OCI-LY7 (cell line): ENCODE measurements around the gene IFT25. TPM values are rescaled to one million over a fixed set of nuclear protein-coding genes. Genes with fewer than 3 reads are reported as not detected.

ENCODE experiments used
- BruUV-seq: library from RNA; stranded (reverse); fragments of 400-500 nt; replicated peaks from 2 replicates; lab custom pipeline; 2021; lab: Mats Ljungman, UMichigan
- CTCF ChIA-PET: fragments of 300-600 bp; sonication (Branson Sonifier 250); formaldehyde crosslinking; loops from one replicate; lab custom pipeline; 2022; ENCODE audit warnings: antibody characterized with exemption; ENCODE audit not compliant: unreplicated experiment; lab: Charles Lee
- POLR2A ChIA-PET: fragments of 300-600 bp; sonication (Branson Sonifier 250); formaldehyde crosslinking; loops from one replicate; lab custom pipeline; 2022; ENCODE audit warnings: antibody characterized with exemption; lab: Charles Lee
- DNase-seq: peaks from one replicate; pipeline ENCODE4 v3.0.0-alpha.2; 2015; ENCODE audit warnings: low spot score
- H2AFZ ChIP-seq: fragments of 200-600 bp; sonication (generic), shearing (Covaris generic); 2 replicates; pipeline ENCODE4 v1.6.1; 2014; ENCODE audit warnings: mild to moderate bottlenecking, antibody characterized with exemption, low read length, moderate library complexity
- H3K27ac ChIP-seq: fragments of 200-600 bp; sonication (generic); 2 replicates; pipeline ENCODE4 v1.5.1; 2014; ENCODE audit warnings: mixed run types, low read depth, mild to moderate bottlenecking, moderate library complexity, low read length, inconsistent platforms; ENCODE audit not compliant: poor library complexity, severe bottlenecking
- H3K36me3 ChIP-seq: fragments of 200-600 bp; sonication (generic); 2 replicates; pipeline ENCODE4 v1.6.1; 2014; ENCODE audit warnings: mild to moderate bottlenecking, antibody characterized with exemption, low read length, moderate library complexity, mixed read lengths; ENCODE audit not compliant: insufficient read depth
- H3K4me1 ChIP-seq: fragments of 200-600 bp; sonication (generic); 2 replicates; pipeline ENCODE4 v1.5.1; 2014; ENCODE audit warnings: mild to moderate bottlenecking, low read length; ENCODE audit not compliant: insufficient read depth, poor library complexity, severe bottlenecking
- H3K4me2 ChIP-seq: fragments of 200-600 bp; sonication (generic); 2 replicates; pipeline ENCODE4 v1.6.1; 2014; ENCODE audit warnings: mild to moderate bottlenecking, low read length
- H3K4me3 ChIP-seq: fragments of 200-600 bp; sonication (generic); 2 replicates; pipeline ENCODE4 v1.5.1; 2014; ENCODE audit warnings: mild to moderate bottlenecking, low read depth, low read length; ENCODE audit not compliant: poor library complexity, severe bottlenecking
- H3K79me2 ChIP-seq: fragments of 200-600 bp; sonication (generic); 2 replicates; pipeline ENCODE4 v1.6.1; 2016; ENCODE audit warnings: low read depth, mild to moderate bottlenecking, low read length, moderate library complexity, mixed read lengths; ENCODE audit not compliant: insufficient read depth
- H3K9me2 ChIP-seq: fragments of 200-600 bp; sonication (generic); 2 replicates; pipeline ENCODE4 v1.6.1; 2016; ENCODE audit warnings: mild to moderate bottlenecking, low read length, mixed read lengths; ENCODE audit not compliant: insufficient read depth
- H3K9me3 ChIP-seq: fragments of 200-600 bp; sonication (generic); 2 replicates; pipeline ENCODE4 v1.6.1; 2014; ENCODE audit warnings: mild to moderate bottlenecking, mixed run types, low read length, mixed read lengths
- H4K20me1 ChIP-seq: fragments of 200-600 bp; sonication (generic); 2 replicates; pipeline ENCODE4 v1.6.1; 2014; ENCODE audit warnings: mild to moderate bottlenecking, antibody characterized with exemption, low read length, moderate library complexity, mixed read lengths; ENCODE audit not compliant: insufficient read depth
- EZH2phosphoT487 ChIP-seq: fragments of 200-600 bp; sonication (generic); IDR thresholded peaks from 2 replicates; pipeline ENCODE4 v1.6.1; 2018; ENCODE audit warnings: low read depth, borderline replicate concordance, mild to moderate bottlenecking, mixed run types, antibody characterized with exemption, low read length, moderate library complexity, mixed read lengths
- intact Hi-C: fragments of 100-400 bp; cut with micrococcal nuclease; formaldehyde crosslinking; loops from one replicate; pipeline ENCODE4 v1.10.0; 2022; ENCODE audit not compliant: unreplicated experiment
- total RNA-seq, 2 experiments: library from RNA; depleted of rRNA in 1 of 2; stranded (reverse); fragments of >200 nt in 1 of 2; shearing (Covaris generic) in 1 of 2; gene quantifications; 2 replicates each; pipeline ENCODE4 v1.2.3, GENCODE V29; 2014 to 2022
- TF ChIP-seq, protein P1 (sequence below): fragments of 200-600 bp; sonication (generic); conservative IDR thresholded peaks from 2 replicates; pipeline ENCODE4 v1.5.1; 2014; ENCODE audit warnings: mild to moderate bottlenecking, antibody characterized with exemption, low read length, moderate library complexity, mixed read lengths

The IFT25 gene
- total RNA-seq, 2 experiments from 2014 or later, result 45.4 to 57.0 TPM

DNA sequence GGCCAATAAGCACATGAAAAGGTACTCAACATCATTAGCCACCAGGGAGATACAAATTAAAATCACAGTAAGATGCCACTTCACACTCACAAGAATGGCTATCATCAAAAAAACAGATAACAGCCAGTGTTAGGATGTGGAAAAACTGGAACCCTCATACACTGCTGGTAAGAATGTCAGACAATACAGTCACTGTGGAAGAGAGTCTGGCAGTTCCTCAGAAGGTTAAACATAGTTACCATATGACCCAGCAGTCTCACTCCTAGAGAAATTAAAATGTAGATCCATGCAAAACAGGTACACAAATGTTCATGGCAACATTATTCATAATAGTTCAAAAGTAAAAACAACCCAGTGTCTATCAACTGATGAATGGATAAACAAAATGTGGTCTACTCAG is 39.2 kb upstream of the IFT25 start:
- no TSS peak for BruUV-seq
- Histone ChIP-seq H4K20me1 (no peaks in the 10 kb centered on the region), H3K79me2 (no peaks in the 10 kb centered on the region), H2AFZ (no peak overlapping the region), H3K27ac (no peak overlapping the region), H3K9me2 (no peaks in the 10 kb centered on the region), H3K36me3 (no peaks in the 10 kb centered on the region), H3K9me3 (no peaks in the 10 kb centered on the region), H3K4me1 (no peaks in the 10 kb centered on the region), H3K4me3 (no peak overlapping the region), H3K4me2 (no peak overlapping the region)
- ChIA-PET POLR2A (no interaction called here), CTCF (no interaction called here)
- intact Hi-C loops, result no loop called here
- TF ChIP-seq EZH2phosphoT487, result no peak
- TF ChIP-seq, protein P1, sequence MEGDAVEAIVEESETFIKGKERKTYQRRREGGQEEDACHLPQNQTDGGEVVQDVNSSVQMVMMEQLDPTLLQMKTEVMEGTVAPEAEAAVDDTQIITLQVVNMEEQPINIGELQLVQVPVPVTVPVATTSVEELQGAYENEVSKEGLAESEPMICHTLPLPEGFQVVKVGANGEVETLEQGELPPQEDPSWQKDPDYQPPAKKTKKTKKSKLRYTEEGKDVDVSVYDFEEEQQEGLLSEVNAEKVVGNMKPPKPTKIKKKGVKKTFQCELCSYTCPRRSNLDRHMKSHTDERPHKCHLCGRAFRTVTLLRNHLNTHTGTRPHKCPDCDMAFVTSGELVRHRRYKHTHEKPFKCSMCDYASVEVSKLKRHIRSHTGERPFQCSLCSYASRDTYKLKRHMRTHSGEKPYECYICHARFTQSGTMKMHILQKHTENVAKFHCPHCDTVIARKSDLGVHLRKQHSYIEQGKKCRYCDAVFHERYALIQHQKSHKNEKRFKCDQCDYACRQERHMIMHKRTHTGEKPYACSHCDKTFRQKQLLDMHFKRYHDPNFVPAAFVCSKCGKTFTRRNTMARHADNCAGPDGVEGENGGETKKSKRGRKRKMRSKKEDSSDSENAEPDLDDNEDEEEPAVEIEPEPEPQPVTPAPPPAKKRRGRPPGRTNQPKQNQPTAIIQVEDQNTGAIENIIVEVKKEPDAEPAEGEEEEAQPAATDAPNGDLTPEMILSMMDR, result no peak
- DNase-seq, result no peak

DNA sequence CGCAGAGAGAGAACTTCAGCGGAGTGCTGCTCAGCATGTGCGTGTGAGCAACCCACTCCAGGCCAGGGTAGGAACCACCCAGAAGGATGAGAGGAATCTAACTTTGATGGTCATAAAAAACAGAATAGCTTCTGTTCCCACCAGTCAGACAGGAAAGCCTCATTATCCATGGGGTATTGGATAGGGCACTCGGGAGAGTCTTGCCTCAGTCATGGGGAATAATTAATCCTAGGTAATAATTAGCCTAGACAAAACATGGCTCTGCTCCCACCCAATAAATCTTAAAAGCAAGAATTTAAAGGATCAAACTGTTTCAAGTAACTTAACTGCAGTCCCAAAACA is 37.2 kb upstream of the IFT25 start:
- Histone ChIP-seq H3K4me1 (no peaks in the 10 kb centered on the region), H4K20me1 (no peaks in the 10 kb centered on the region), H3K4me3 (no peak overlapping the region), H3K27ac (no peak overlapping the region), H2AFZ (no peak overlapping the region), H3K9me3 (no peaks in the 10 kb centered on the region), H3K36me3 (no peaks in the 10 kb centered on the region), H3K4me2 (no peak overlapping the region), H3K79me2 (no peaks in the 10 kb centered on the region), H3K9me2 (no peaks in the 10 kb centered on the region)
- DNase-seq, result no peak
- no TSS peak for BruUV-seq
- intact Hi-C loops, result no loop called here
- no peak for TF ChIP-seq EZH2phosphoT487
- TF ChIP-seq, protein P1, result no peak
- CTCF ChIA-PET, result no interaction called here
- POLR2A ChIA-PET, result interaction anchor here (0.6 to 0.7 kb wide), 2 partner anchors 60 to 471 kb away, joined by 3 to 4 read pairs; no protein-coding TSS in a partner anchor

DNA sequence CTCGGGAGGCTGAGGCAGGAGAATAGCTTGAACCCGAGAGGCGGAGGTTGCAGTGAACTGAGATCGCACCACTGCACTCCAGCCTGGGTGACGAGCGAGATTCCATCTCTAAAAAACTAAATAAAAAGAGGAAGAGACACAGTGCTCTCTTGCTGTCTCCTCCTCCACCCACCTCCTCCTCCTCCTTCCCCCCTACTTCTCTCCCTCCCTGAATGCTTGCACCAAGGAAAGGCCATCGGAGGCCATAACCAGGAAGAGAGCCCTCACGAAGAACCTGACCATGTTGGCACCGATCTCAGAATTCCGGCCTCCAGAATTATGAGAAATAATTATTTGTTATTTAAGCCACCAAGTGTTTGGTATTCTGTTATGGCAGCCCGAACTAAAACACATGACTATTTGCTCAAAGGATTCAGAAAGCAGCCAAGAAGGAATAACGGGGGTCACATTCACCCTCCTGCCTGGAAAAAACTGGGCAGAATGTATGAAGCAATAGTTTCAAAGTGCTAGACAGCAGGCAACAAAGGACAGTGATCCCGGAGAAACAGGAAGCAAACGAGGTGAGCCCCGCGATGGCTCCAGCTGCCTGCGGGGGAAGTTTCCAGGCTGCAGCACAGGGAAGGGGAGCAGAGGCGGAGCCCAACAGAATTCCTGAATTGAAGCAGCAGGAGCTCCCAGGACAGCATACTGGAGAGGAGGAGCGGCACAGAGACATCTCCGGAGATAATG is 36.7 kb upstream of the IFT25 start:
- CTCF ChIA-PET, result no interaction called here
- no peak overlapping the region for H3K4me3 ChIP-seq
- H3K4me1 ChIP-seq, result no peaks in the 10 kb centered on the region
- DNase-seq, result no peak
- H3K9me3 ChIP-seq, result no peaks in the 10 kb centered on the region
- intact Hi-C loops, result no loop called here
- BruUV-seq, result no TSS peak
- H2AFZ ChIP-seq, result no peak overlapping the region
- no peaks in the 10 kb centered on the region for H3K9me2 ChIP-seq
- no peaks in the 10 kb centered on the region for H3K79me2 ChIP-seq
- no peaks in the 10 kb centered on the region for H4K20me1 ChIP-seq
- no peak overlapping the region for H3K4me2 ChIP-seq
- POLR2A ChIA-PET, result interaction anchor here (0.6 kb wide), 1 partner anchor 471 kb away, joined by 4 read pairs; no protein-coding TSS in a partner anchor
- TF ChIP-seq EZH2phosphoT487, result no peak
- TF ChIP-seq, protein P1, result no peak
- H3K27ac ChIP-seq, result no peak overlapping the region
- H3K36me3 ChIP-seq, result no peaks in the 10 kb centered on the region
